A549 (cell line): Measurements from ENCODE around the gene PPM1L. TPM values are rescaled to one million over a fixed set of nuclear protein-coding genes. Genes with fewer than 3 reads are reported as not detected.
"Not testable (repeated sequence)": the region's sequence is repeated elsewhere in the genome, so short reads cannot be mapped to it uniquely, and the experiment has no call there.

Experiments
- ATAC-seq, 2 experiments: fragments of 200-7000 bp in 1 of 2; fragments of >200 bp in 1 of 2; cut with Nextera tagmentation in 1 of 2; cut with Tn5 transposase in 1 of 2; 3 replicates each; pipeline versions ENCODE4 v1.8.0 to v1.9.1; 2018 to 2020; ENCODE audit warnings: mild to moderate bottlenecking in 1 of 2, moderate library complexity in 1 of 2
- CTCF ChIA-PET: fragments of 300-600 bp; sonication (Branson Sonifier 250); formaldehyde crosslinking; extraction: SDS; loops from one replicate; lab custom pipeline; 2021; ENCODE audit warnings: antibody characterized with exemption, inconsistent platforms; lab: Yijun Ruan, JAX
- POLR2A ChIA-PET: fragments of 350-600 bp; formaldehyde crosslinking; extraction: SDS; loops from one replicate; lab custom pipeline; 2021; ENCODE audit warnings: antibody characterized with exemption, inconsistent platforms; lab: Yijun Ruan, JAX
- DNase-seq, 2 experiments: peaks; one replicate each; pipeline versions ENCODE4 v3.0.0 to v3.0.0-alpha.2; 2011 to 2016; ENCODE audit warnings: low read depth in 1 of 2, low spot score in 1 of 2
- FAIRE-seq: peaks from 2 replicates; lab custom pipeline; 2011; peaks lifted over from hg19 to GRCh38; lab: Jason Lieb, UNC
- H3K27ac ChIP-seq, 2 experiments: fragments of >200 bp; sonication (Bioruptor Twin); formaldehyde crosslinking; 3 replicates each; pipeline ENCODE4 v1.5.1; 2016 to 2017
- H3K4me1 ChIP-seq: fragments of >200 bp; sonication (Bioruptor Twin); formaldehyde crosslinking; 3 replicates; pipeline ENCODE4 v1.6.1; 2016
- H3K4me2 ChIP-seq: fragments of >200 bp; sonication (Bioruptor Twin); formaldehyde crosslinking; 3 replicates; pipeline ENCODE4 v1.6.1; 2016
- H3K4me3 ChIP-seq: fragments of >200 bp; sonication (Bioruptor Twin); formaldehyde crosslinking; 3 replicates; pipeline ENCODE4 v1.5.1; 2016
- H3K9me3 ChIP-seq: fragments of >200 bp; sonication (Bioruptor Twin); formaldehyde crosslinking; 3 replicates; pipeline ENCODE4 v1.6.1; 2016
- CBX8 ChIP-seq: fragments of 200-600 bp; sonication (generic); IDR thresholded peaks from 2 replicates; pipeline ENCODE4 v1.6.1; 2016
- CHD2 ChIP-seq: fragments of 150-350 bp; IDR thresholded peaks from 2 replicates; pipeline ENCODE4 v1.6.1; 2014; ENCODE audit warnings: low read length; ENCODE audit not compliant: partially characterized antibody
- HOXB5 ChIP-seq: fragments of 250-450 bp; sonication (Bioruptor Pico); IDR thresholded peaks from 2 replicates; pipeline ENCODE4 v1.5.0; 2020; ENCODE audit warnings: mild to moderate bottlenecking, moderate library complexity
- JUNB ChIP-seq: fragments of >200 bp; sonication (Bioruptor Twin); formaldehyde crosslinking; IDR thresholded peaks from 2 replicates; pipeline ENCODE4 v1.6.1; 2016
- NR3C1 ChIP-seq: fragments of >200 bp; sonication (Bioruptor Twin); formaldehyde crosslinking; IDR thresholded peaks from 3 replicates; pipeline ENCODE4 v1.6.1; 2017
- PHF8 ChIP-seq: fragments of 200-600 bp; sonication (generic); IDR thresholded peaks from 2 replicates; pipeline ENCODE4 v1.6.1; 2016; ENCODE audit warnings: low read depth, mild to moderate bottlenecking, antibody characterized with exemption, moderate library complexity, borderline replicate concordance
- POLR2A ChIP-seq: IDR thresholded peaks from 2 replicates; pipeline ENCODE4 v1.6.1; 2012; ENCODE audit warnings: mild to moderate bottlenecking, low read length
- RAD21 ChIP-seq, 2 experiments: fragments of >200 bp in 1 of 2; sonication (Bioruptor Twin) in 1 of 2; formaldehyde crosslinking in 1 of 2; IDR thresholded peaks in 1 of 2; conservative IDR thresholded peaks in 1 of 2; 2 replicates in 1 of 2; 3 replicates in 1 of 2; pipeline ENCODE4 v1.6.1; 2012 to 2018; ENCODE audit warnings: inconsistent platforms in 1 of 2
- TP53 ChIP-seq: fragments of 250-450 bp; sonication (Bioruptor Pico); IDR thresholded peaks from 2 replicates; pipeline ENCODE4 v1.5.0; 2021; ENCODE audit warnings: mild to moderate bottlenecking, moderate library complexity
- ZNF302 ChIP-seq: fragments of 250-450 bp; sonication (Bioruptor Pico); IDR thresholded peaks from 2 replicates; pipeline ENCODE4 v1.9.0; 2021; ENCODE audit warnings: inconsistent platforms, mild to moderate bottlenecking, moderate library complexity
- ZSCAN20 ChIP-seq: fragments of 250-450 bp; sonication (Bioruptor Pico); IDR thresholded peaks from 2 replicates; pipeline ENCODE4 v1.8.0; 2022; ENCODE audit warnings: mild to moderate bottlenecking, moderate library complexity
- WGBS: methylation state at CpG from one replicate; pipeline ENCODE4 v1.1.6; 2017; ENCODE audit errors: missing lambda C conversion rate; 5-methylcytosine and 5-hydroxymethylcytosine counted together
- polyA plus RNA-seq, 4 experiments: library from polyadenylated mRNA; depleted of rRNA in 3 of 4; stranded (reverse); fragments of >200 nt; fragmentation: RNase III in 1 of 4; extraction: RNeasy Plus Mini Kit Qiagen cat#74134 plus additional on column Dnase treatment in 1 of 4; gene quantifications; 2 replicates in 3 of 4; 3 replicates in 1 of 4; pipeline ENCODE4 v1.2.3, GENCODE V29; 2011 to 2017
- TF ChIP-seq, protein P1 (sequence below): fragments of 250-450 bp; sonication (Bioruptor Pico); IDR thresholded peaks from 2 replicates; pipeline ENCODE4 v1.5.0; 2021; ENCODE audit warnings: mild to moderate bottlenecking, moderate library complexity, borderline replicate concordance
- TF ChIP-seq, protein P2 (sequence below): IDR thresholded peaks from 2 replicates; pipeline ENCODE4 v1.6.1; 2012
- TF ChIP-seq, protein P3 (sequence below): fragments of 200-600 bp; sonication (generic); IDR thresholded peaks from 2 replicates; pipeline ENCODE4 v1.6.1; 2016; ENCODE audit warnings: antibody characterized with exemption, mild to moderate bottlenecking, moderate library complexity

The PPM1L gene
- polyA plus RNA-seq, 2 of the 4 experiments (the other 2 are of a cell fraction), result 0.27 to 0.45 TPM

DNA sequence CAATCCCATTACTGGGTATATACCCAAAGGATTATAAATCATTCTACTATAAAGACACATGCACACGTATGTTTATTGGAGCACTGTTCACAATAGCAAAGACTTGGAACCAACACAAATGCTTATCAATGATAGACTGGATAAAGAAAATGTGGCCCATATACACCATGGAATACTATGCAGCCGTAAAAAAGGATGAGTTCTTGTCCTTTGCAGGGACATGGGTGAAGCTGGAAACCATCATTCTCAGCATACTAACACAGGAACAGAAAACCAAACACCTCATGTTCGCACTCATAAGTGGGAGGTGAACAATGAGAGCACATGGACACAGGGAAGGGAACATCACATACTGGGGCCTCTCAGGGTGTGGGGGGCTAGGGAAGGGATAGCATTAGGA lies 42.9 kb upstream of the PPM1L start:
- H3K4me1 ChIP-seq, ATAC-seq, H3K27ac ChIP-seq, H3K4me3 ChIP-seq, POLR2A ChIA-PET, H3K9me3 ChIP-seq, DNase-seq, H3K4me2 ChIP-seq, FAIRE-seq: not testable (repeated sequence)
- CTCF ChIA-PET, result interaction anchor here (1.2 kb wide), 1 partner anchor 26 kb away, joined by 5 read pairs; no protein-coding TSS in a partner anchor
- 16% methylated on average over 3 of the region's 3 CpGs for WGBS

DNA sequence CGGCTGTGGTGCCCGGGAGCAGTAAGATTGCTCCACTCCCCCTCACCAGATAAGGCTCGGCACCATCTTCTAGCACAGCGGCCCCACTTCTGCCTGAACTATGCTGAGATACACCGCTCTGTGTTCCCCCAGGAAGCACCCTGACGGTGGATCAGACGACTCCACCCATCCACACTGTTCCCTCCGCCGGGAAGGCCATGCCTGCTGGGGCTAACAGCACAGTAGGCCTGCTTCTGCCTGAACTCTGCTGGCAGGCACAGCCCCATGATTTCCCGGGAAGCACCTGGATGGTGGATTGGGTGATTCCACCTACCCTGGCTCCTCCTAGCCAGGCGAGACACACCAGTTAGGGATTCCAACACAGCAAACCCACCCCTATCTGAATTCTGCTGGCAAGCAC lies 36.3 kb upstream of the PPM1L start:
- Histone ChIP-seq H3K9me3 (no peaks in the 10 kb centered on the region), H3K4me1 (no peaks in the 10 kb centered on the region), H3K27ac (no peak overlapping the region), H3K4me3 (no peak overlapping the region), H3K4me2 (no peak overlapping the region)
- FAIRE-seq (no peak), DNase-seq (no peak)
- ChIA-PET CTCF (no interaction called here), POLR2A (no interaction called here)
- TF ChIP-seq TP53 (CRISPR knock-in tag), result no peak
- TF ChIP-seq POLR2A, result no peak
- no peak for TF ChIP-seq RAD21 (conservative IDR thresholded peaks at IDR 0.05 in 1 of 2, IDR thresholded peaks at IDR 0.05 in 1 of 2)
- no peak for TF ChIP-seq ZNF302 (CRISPR knock-in tag)
- TF ChIP-seq, protein P1, sequence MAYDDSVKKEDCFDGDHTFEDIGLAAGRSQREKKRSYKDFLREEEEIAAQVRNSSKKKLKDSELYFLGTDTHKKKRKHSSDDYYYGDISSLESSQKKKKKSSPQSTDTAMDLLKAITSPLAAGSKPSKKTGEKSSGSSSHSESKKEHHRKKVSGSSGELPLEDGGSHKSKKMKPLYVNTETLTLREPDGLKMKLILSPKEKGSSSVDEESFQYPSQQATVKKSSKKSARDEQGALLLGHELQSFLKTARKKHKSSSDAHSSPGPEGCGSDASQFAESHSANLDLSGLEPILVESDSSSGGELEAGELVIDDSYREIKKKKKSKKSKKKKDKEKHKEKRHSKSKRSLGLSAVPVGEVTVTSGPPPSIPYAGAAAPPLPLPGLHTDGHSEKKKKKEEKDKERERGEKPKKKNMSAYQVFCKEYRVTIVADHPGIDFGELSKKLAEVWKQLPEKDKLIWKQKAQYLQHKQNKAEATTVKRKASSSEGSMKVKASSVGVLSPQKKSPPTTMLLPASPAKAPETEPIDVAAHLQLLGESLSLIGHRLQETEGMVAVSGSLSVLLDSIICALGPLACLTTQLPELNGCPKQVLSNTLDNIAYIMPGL (CRISPR knock-in tag), result no peak
- TF ChIP-seq, protein P2, sequence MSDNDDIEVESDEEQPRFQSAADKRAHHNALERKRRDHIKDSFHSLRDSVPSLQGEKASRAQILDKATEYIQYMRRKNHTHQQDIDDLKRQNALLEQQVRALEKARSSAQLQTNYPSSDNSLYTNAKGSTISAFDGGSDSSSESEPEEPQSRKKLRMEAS, result no peak
- TF ChIP-seq, all 56 proteins: peak for 0
- 67% methylated on average over 6 of the region's 11 CpGs for WGBS
- ATAC-seq, result no peak

DNA sequence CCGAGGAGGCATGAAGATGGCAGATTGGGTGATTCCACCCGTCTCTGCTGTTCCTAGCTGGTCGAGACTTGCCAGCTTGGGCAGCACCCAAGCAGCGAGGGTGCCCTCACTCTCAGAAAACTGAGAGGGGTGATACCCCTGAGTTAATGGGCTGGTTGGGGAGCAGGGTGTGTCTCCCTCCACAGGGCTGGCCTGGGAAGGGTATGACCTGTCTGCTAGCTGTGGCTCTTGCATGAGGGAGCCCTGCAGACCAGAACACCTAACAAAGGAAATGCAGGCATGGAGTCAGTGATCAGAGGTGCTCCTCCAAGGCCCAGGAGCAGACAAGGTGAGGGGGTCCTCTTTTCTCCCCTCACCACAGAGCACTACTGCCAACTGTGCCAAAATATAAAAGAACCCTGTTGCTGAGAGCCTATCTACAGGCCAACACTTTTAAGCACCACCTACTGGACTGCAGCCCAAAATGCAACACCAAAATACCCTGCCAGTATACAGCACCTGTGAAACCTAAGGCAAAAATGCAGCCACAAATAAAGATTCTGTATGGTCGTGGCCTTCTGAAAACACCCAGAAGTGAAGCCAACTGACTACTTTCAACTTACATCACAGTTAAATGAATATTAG lies 35.8 kb upstream of the PPM1L start:
- 55% methylated on average over 4 of the region's 5 CpGs for WGBS
- no peaks in the 10 kb centered on the region for H3K9me3 ChIP-seq
- no peak overlapping the region for H3K27ac ChIP-seq
- no peak overlapping the region for H3K4me2 ChIP-seq
- no peak for FAIRE-seq
- DNase-seq, result no peak
- peak in 1 of 2 experiments; percentile 13; a peak in 2 of 5 replicates for TF ChIP-seq RAD21 (conservative IDR thresholded peaks at IDR 0.05 in 1 of 2, IDR thresholded peaks at IDR 0.05 in 1 of 2)
- TF ChIP-seq, protein P1 (CRISPR knock-in tag), result no peak
- no peak overlapping the region for H3K4me3 ChIP-seq
- peak in 1 of 2 experiments; percentile 81; a peak in 4 of 6 replicates for ATAC-seq
- ChIA-PET POLR2A (no interaction called here), CTCF (no interaction called here)
- H3K4me1 ChIP-seq, result no peaks in the 10 kb centered on the region

DNA sequence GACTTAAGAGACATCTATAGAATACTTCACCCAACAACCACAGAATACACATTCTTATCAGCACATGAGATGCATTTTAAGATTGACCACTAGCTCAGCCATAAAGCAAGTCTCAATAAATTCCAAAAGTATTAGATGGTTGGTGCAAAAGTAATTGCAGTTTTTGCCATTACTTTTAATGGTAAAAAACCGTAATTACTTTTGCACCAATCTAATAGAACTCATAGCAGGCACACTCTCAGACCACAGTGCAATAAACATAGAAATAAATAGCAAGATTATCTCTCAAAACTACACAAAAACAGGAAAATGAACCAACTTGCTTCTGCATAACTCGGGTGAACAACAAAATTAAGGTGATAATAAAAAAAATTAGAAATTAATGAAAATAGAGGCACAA lies 33.7 kb upstream of the PPM1L start:
- FAIRE-seq, result no peak
- CTCF ChIA-PET, result no interaction called here
- TF ChIP-seq CBX8 (no peak), CHD2 (no peak), ZSCAN20 (CRISPR knock-in tag) (no peak)
- H3K27ac ChIP-seq, result no peak overlapping the region
- DNase-seq, result no peak
- H3K4me3 ChIP-seq, result no peak overlapping the region
- no peaks in the 10 kb centered on the region for H3K9me3 ChIP-seq
- POLR2A ChIA-PET, result no interaction called here
- H3K4me2 ChIP-seq, result no peak overlapping the region
- no peaks in the 10 kb centered on the region for H3K4me1 ChIP-seq
- 3% methylated on average over 2 of the region's 2 CpGs for WGBS
- ATAC-seq, result no peak

DNA sequence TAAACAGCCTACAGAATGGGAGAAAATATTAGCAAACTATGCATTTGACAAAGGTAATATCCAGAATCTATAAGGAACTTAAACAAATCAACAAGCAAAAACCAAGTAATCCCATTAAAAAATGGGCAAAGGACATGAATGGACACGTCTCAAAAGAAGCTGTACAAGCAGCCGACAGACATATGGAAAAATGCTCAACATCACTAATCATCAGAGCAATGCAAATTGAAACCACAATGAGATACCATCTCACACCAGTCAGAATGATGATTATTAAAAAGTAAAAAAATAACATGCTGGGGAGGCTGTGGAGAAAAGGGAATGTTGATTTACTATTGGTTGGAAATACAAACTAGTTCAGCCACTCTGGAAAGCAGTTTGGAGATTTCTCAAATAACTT lies 30.7 kb upstream of the PPM1L start:
- ATAC-seq (no peak), DNase-seq (no peak), FAIRE-seq (no peak)
- POLR2A ChIA-PET, result no interaction called here
- H3K4me3 ChIP-seq, result no peak overlapping the region
- no peak overlapping the region for H3K4me2 ChIP-seq
- 6% methylated on average over 2 of the region's 2 CpGs for WGBS
- CTCF ChIA-PET, result no interaction called here
- H3K4me1 ChIP-seq, result no peaks in the 10 kb centered on the region
- H3K9me3 ChIP-seq, result no peaks in the 10 kb centered on the region
- TF ChIP-seq JUNB (no peak), PHF8 (no peak), NR3C1 (no peak), RAD21 (conservative IDR thresholded peaks at IDR 0.05 in 1 of 2, IDR thresholded peaks at IDR 0.05 in 1 of 2) (no peak), HOXB5 (no peak)
- TF ChIP-seq, protein P3, sequence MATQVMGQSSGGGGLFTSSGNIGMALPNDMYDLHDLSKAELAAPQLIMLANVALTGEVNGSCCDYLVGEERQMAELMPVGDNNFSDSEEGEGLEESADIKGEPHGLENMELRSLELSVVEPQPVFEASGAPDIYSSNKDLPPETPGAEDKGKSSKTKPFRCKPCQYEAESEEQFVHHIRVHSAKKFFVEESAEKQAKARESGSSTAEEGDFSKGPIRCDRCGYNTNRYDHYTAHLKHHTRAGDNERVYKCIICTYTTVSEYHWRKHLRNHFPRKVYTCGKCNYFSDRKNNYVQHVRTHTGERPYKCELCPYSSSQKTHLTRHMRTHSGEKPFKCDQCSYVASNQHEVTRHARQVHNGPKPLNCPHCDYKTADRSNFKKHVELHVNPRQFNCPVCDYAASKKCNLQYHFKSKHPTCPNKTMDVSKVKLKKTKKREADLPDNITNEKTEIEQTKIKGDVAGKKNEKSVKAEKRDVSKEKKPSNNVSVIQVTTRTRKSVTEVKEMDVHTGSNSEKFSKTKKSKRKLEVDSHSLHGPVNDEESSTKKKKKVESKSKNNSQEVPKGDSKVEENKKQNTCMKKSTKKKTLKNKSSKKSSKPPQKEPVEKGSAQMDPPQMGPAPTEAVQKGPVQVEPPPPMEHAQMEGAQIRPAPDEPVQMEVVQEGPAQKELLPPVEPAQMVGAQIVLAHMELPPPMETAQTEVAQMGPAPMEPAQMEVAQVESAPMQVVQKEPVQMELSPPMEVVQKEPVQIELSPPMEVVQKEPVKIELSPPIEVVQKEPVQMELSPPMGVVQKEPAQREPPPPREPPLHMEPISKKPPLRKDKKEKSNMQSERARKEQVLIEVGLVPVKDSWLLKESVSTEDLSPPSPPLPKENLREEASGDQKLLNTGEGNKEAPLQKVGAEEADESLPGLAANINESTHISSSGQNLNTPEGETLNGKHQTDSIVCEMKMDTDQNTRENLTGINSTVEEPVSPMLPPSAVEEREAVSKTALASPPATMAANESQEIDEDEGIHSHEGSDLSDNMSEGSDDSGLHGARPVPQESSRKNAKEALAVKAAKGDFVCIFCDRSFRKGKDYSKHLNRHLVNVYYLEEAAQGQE, result no peak
- H3K27ac ChIP-seq, result no peak overlapping the region
